ENCODE results near the gene FAM174C. TPM values are rescaled to one million over a fixed set of nuclear protein-coding genes. Genes with fewer than 3 reads are reported as not detected.
A peak's percentile ranks its signal among the peaks of the same experiment; 100 is the strongest.

FAM174C gene
- total and polyA plus RNA-seq, 8 donors, result 6.2 to 240 (median 78.1) TPM

- Histone ChIP-seq H3K27me3 (peaks cover 9 to 47% (median 35%) of the 10 kb centered on the region in 3 donors), H3K27ac (no peak overlapping the region), H3K4me1 (peaks cover 1 to 59% (median 30%) of the 10 kb centered on the region in 4 donors), H3K4me3 (no peak overlapping the region), H3K36me3 (peaks cover 15 to 31% (median 24%) of the 10 kb centered on the region in 4 donors), H3K9me3 (no peaks in the 10 kb centered on the region)
- intact Hi-C loops (cut with DNase I; ENCODE audit: low total_unique reads), result loop anchor here (10.0 kb wide), 1 partner anchor 83 kb away; no protein-coding TSS in a partner anchor
- TF ChIP-seq EP300 (IDR thresholded peaks at IDR 0.05) (no peak), POLR2A (IDR thresholded peaks at IDR 0.05) (no peak), POLR2AphosphoS5 (IDR thresholded peaks at IDR 0.05) (no peak), CTCF (IDR thresholded peaks at IDR 0.05) (no peak)
- no peak for DNase-seq
- 57 to 69% (median 65%) methylated on average over 14 to 15 of the region's 15 CpGs for WGBS, 5 donors
These were observed 6.4 kb downstream of the FAM174C start for GRCh38 chr19:1281569-1282287.

- peaks cover 0 to 60% (median 34%) of the 10 kb centered on the region in 4 donors for H3K4me1 ChIP-seq
- DNase-seq, result no peak
- intact Hi-C loops (cut with DNase I; ENCODE audit: low total_unique reads), result loop anchor here (10.0 kb wide), 1 partner anchor 82 kb away; no protein-coding TSS in a partner anchor
- TF ChIP-seq EP300 (IDR thresholded peaks at IDR 0.05), result no peak
- no peak for TF ChIP-seq CTCF (IDR thresholded peaks at IDR 0.05)
- no peak for TF ChIP-seq POLR2AphosphoS5 (IDR thresholded peaks at IDR 0.05)
- TF ChIP-seq POLR2A (IDR thresholded peaks at IDR 0.05), result no peak
- H3K4me3 ChIP-seq, result no peak overlapping the region
- WGBS, 5 donors, result 75 to 84% (median 80%) methylated on average over 15 to 18 of the region's 18 CpGs
- peaks cover 14 to 23% (median 18%) of the 10 kb centered on the region in 4 donors for H3K36me3 ChIP-seq
- H3K9me3 ChIP-seq, result no peaks in the 10 kb centered on the region
- peaks cover 17 to 57% (median 45%) of the 10 kb centered on the region in 3 donors for H3K27me3 ChIP-seq
- no peak overlapping the region for H3K27ac ChIP-seq
These were observed 7.4 kb downstream of the FAM174C start for GRCh38 chr19:1282588-1283206.

GRCh38 chr19:1283207-1283916 lies 8.0 kb downstream of the FAM174C start:
- peak in 1 of 2 donors; percentile 45 for DNase-seq
- Histone ChIP-seq H3K27me3 (peaks cover 21 to 64% (median 51%) of the 10 kb centered on the region in 3 donors), H3K9me3 (no peaks in the 10 kb centered on the region), H3K4me1 (peaks cover 0 to 53% (median 37%) of the 10 kb centered on the region in 4 donors), H3K4me3 (no peak overlapping the region), H3K36me3 (peaks cover 12 to 16% (median 13%) of the 10 kb centered on the region in 4 donors), H3K27ac (no peak overlapping the region)
- TF ChIP-seq POLR2AphosphoS5 (IDR thresholded peaks at IDR 0.05), result no peak
- TF ChIP-seq EP300 (IDR thresholded peaks at IDR 0.05), result no peak
- intact Hi-C loops (cut with DNase I; ENCODE audit: low total_unique reads), result loop anchor here (10.0 kb wide), 1 partner anchor 81 kb away; no protein-coding TSS in a partner anchor
- WGBS, 5 donors, result 46 to 67% (median 57%) methylated on average over 13 to 29 of the region's 29 CpGs

GRCh38 chr19:1283917-1284292 lies 8.6 kb downstream of the FAM174C start:
- H3K4me1 ChIP-seq, result peaks cover 0 to 52% (median 37%) of the 10 kb centered on the region in 4 donors
- H3K27me3 ChIP-seq, result peaks cover 21 to 69% (median 57%) of the 10 kb centered on the region in 3 donors
- no peaks in the 10 kb centered on the region for H3K9me3 ChIP-seq
- no peak overlapping the region for H3K4me3 ChIP-seq
- peaks cover 6 to 11% (median 8%) of the 10 kb centered on the region in 4 donors for H3K36me3 ChIP-seq
- DNase-seq, result no peak
- H3K27ac ChIP-seq, result no peak overlapping the region
- intact Hi-C loops (cut with DNase I; ENCODE audit: low total_unique reads), result loop anchor here (10.0 kb wide), 1 partner anchor 81 kb away; no protein-coding TSS in a partner anchor
- no peak for TF ChIP-seq CTCF (IDR thresholded peaks at IDR 0.05)
- TF ChIP-seq POLR2AphosphoS5 (IDR thresholded peaks at IDR 0.05), result no peak
- TF ChIP-seq POLR2A (IDR thresholded peaks at IDR 0.05), result no peak
- TF ChIP-seq EP300 (IDR thresholded peaks at IDR 0.05), result no peak
- WGBS, 5 donors, result 50 to 83% (median 74%) methylated on average over 2 to 12 of the region's 12 CpGs
